Tibial artery (tissue), 4 donors: ENCODE data around the gene MYOZ3.

Source experiments
- DNase-seq, 2 donors: peaks; one replicate each; pipeline ENCODE4 v3.0.0-alpha.2; 2019
- H3K27ac ChIP-seq, 2 donors: fragments of 200-600 bp; sonication (generic) in 1 of 2; 1 replicate in 1 of 2; 2 replicates in 1 of 2; pipeline ENCODE4 v1.5.1; 2018 to 2019; ENCODE audit warnings: mild to moderate bottlenecking in 1 of 2
- H3K27me3 ChIP-seq, 2 donors: fragments of 200-600 bp; sonication (generic) in 1 of 2; one replicate each; pipeline versions ENCODE4 v1.5.1 to v1.6.0; 2016 to 2019
- H3K36me3 ChIP-seq, 3 donors: fragments of 200-600 bp; sonication (generic) in 2 of 3; one replicate each; pipeline ENCODE4 v1.5.1; 2016 to 2019; ENCODE audit warnings: mild to moderate bottlenecking in 2 of 3
- H3K4me1 ChIP-seq, 4 donors: fragments of 200-600 bp; sonication (generic) in 2 of 4; 1 replicate in 3 of 4; 2 replicates in 1 of 4; pipeline ENCODE4 v1.5.1; 2016 to 2019
- H3K4me3 ChIP-seq, 2 donors: fragments of 200-600 bp; sonication (generic) in 1 of 2; 1 replicate in 1 of 2; 2 replicates in 1 of 2; pipeline ENCODE4 v1.5.1; 2018 to 2019; ENCODE audit warnings: mild to moderate bottlenecking in 2 of 2
- H3K9me3 ChIP-seq, 3 donors: fragments of 200-600 bp; sonication (generic) in 1 of 3; one replicate each; pipeline ENCODE4 v1.5.1; 2016 to 2019
- intact Hi-C: fragments of 100-400 bp; cut with DNase I; formaldehyde crosslinking; loops from one replicate; pipeline ENCODE4 v1.15.0; 2023; ENCODE audit warnings: low total_unique reads
- TF ChIP-seq, protein P1 (sequence below), 2 experiments: fragments of 200-600 bp in 1 of 2; fragments of 450-650 bp in 1 of 2; IDR thresholded peaks; one replicate each; pipeline ENCODE4 v1.5.1; 2017 to 2019; ENCODE audit warnings: antibody characterized with exemption in 2 of 2, mild to moderate bottlenecking in 1 of 2, moderate library complexity in 1 of 2

Gene MYOZ3

DNA sequence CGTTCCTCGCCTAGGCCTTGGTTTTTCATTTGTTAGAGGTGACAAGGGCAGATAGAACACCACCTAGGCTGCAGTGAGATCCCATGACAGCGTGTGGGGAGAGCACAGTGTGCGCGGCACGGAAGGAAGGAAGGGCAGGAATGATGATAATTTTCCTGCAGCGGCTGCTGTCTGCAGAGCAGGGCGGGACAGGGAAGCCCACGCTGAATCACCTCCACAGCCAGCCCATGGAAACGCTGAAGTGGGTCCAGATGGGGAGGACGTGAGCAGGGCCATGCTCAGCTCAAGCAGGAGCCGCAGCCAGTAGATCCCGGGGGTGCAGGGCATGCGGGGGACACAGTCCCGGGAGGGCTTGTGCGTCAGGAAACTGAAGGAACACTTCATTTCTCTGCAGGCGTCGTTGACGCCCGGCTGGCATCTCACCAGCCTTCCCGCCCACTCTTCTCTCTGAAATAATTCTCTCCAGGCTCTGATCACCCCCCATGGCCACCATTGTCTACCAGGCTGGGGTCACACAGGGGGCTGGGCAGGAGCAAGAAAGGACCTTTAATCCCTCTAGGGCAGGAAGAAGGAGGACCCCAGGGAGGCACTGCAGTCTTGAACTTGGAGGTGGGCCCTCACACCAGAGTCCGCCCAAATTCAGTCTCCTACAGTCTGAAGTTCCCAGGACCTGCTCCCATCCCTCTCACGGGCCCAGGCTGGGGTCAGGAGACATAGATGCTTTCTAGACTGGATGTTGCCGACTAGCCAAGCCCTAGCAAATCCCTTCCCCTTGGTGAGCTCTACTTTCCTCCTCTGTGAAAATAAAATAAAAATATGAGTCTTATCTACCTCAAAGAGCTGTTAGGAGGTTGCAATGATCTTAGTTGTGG is 41.5 kb upstream of the MYOZ3 start:
- peak overlapping the region; percentile 79 to 100 for H3K27ac ChIP-seq
- H3K4me3 ChIP-seq = no peak overlapping the region
- no peaks in the 10 kb centered on the region for H3K9me3 ChIP-seq
- TF ChIP-seq, protein P1, sequence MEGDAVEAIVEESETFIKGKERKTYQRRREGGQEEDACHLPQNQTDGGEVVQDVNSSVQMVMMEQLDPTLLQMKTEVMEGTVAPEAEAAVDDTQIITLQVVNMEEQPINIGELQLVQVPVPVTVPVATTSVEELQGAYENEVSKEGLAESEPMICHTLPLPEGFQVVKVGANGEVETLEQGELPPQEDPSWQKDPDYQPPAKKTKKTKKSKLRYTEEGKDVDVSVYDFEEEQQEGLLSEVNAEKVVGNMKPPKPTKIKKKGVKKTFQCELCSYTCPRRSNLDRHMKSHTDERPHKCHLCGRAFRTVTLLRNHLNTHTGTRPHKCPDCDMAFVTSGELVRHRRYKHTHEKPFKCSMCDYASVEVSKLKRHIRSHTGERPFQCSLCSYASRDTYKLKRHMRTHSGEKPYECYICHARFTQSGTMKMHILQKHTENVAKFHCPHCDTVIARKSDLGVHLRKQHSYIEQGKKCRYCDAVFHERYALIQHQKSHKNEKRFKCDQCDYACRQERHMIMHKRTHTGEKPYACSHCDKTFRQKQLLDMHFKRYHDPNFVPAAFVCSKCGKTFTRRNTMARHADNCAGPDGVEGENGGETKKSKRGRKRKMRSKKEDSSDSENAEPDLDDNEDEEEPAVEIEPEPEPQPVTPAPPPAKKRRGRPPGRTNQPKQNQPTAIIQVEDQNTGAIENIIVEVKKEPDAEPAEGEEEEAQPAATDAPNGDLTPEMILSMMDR (IDR thresholded peaks at IDR 0.05) = no peak
- no peaks in the 10 kb centered on the region for H3K36me3 ChIP-seq
- intact Hi-C loops = no loop called here
- H3K4me1 ChIP-seq = peaks cover 0 to 68% (median 55%) of the 10 kb centered on the region in 4 donors
- DNase-seq = peak; percentile 72 to 92
- H3K27me3 ChIP-seq = no peaks in the 10 kb centered on the region

DNA sequence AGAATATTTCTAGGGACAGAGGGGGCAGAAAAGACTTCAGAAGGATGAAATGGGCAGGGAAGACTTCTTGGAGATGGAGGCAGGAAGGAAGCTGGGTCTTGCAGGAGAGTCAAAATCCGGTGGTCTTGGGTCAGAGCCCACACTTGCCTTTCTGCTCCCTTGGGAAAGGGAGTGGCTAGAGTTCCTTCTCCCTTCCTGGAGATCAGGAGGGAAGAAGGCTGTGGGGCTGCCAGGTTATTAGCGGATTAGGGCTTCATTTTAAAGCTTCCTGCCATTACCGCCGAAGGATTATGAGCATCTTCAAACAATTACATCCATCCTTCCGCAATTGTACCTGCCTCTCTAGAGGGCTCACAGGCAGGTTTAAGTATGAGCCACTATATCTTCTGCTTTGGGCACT is 39.8 kb upstream of the MYOZ3 start:
- Histone ChIP-seq H3K36me3 (no peaks in the 10 kb centered on the region), H3K4me3 (no peak overlapping the region), H3K27me3 (no peaks in the 10 kb centered on the region), H3K4me1 (peaks cover 0 to 59% (median 43%) of the 10 kb centered on the region in 4 donors), H3K27ac (peak overlapping the region; percentile 99 to 100), H3K9me3 (no peaks in the 10 kb centered on the region)
- intact Hi-C loops = no loop called here
- no peak for DNase-seq
- TF ChIP-seq, protein P1 (IDR thresholded peaks at IDR 0.05) = no peak

DNA sequence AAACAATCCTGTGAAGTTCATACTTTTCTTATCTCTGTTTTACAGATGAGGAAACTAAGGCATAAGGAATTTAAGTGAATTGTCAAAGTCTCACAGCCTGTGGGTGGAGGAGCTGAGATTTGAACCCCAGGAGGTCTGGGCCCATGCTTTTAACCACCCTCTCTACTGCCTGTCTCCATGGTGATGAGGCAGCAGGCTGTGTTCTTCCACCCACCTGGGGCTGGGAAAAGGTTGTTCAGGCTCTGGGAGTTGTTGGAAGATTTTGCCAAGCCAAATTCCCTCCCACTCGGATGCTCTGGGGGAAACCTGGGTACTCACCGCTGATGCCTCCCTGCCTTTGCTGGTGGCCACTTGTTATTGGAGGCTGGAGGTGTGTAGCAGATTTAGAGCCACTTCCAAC is 38.9 kb upstream of the MYOZ3 start:
- Histone ChIP-seq H3K27me3 (no peaks in the 10 kb centered on the region), H3K9me3 (no peaks in the 10 kb centered on the region), H3K4me3 (no peak overlapping the region), H3K36me3 (no peaks in the 10 kb centered on the region), H3K4me1 (peaks cover 0 to 59% (median 45%) of the 10 kb centered on the region in 4 donors), H3K27ac (peak overlapping the region; percentile 99 to 100)
- TF ChIP-seq, protein P1 (IDR thresholded peaks at IDR 0.05) = no peak
- intact Hi-C loops = no loop called here
- no peak for DNase-seq

DNA sequence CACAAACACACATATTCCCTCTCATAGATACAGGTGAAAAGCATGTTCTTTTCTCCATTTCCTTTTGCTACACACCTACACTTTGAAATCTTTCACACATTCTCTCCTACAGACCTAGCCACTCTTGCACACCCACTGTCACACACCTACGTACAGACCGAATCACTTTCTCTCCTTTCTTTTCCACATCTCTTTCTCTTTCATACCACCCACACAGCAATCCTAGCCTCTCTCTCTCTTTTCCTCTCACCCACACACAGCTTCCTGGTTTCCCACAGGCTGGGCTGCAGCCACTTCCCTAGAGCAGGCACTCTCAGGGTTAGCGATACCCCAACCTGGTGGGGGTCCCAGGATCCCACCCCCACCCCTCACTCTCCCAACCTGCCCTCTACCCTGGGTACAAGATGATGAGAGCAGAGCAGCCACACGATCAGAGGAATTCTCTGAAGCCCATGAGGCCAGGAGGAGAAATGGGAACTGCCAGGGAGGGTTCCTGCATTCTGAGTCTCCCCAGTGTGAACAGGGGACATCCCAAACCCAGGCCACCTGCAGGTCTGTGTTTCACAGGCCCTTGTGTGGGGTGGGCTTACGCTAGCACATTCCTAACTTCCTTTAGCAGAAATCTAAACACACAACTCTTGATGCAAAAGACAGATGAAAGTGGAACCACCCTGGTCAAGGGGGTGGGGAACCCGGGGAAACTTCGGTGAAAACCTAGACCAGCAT is 37.7 kb upstream of the MYOZ3 start:
- peak overlapping the region; percentile 97 to 100 for H3K4me3 ChIP-seq
- H3K27ac ChIP-seq = peak overlapping the region; percentile 99 to 100
- intact Hi-C loops = no loop called here
- H3K27me3 ChIP-seq = no peaks in the 10 kb centered on the region
- peaks cover 0 to 61% (median 48%) of the 10 kb centered on the region in 4 donors for H3K4me1 ChIP-seq
- H3K9me3 ChIP-seq = no peaks in the 10 kb centered on the region
- H3K36me3 ChIP-seq = no peaks in the 10 kb centered on the region
- DNase-seq = no peak
- TF ChIP-seq, protein P1 (IDR thresholded peaks at IDR 0.05) = no peak

DNA sequence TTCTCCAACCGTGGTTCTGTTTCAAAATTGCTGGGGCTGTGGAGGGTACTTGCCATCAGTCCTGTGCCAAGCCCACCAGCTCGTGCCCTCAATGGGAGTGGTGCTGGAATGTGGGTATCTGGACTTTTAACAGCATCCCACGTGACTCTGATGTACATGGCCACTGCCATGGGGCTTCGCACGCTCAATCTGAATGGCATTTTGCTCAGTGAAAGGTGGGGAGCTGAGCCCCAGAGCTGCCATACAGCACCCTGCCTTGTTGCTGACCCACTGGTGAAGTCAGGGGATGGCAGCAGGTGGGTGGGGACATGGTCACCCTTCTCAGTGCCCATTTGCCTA is 37.2 kb upstream of the MYOZ3 start:
- intact Hi-C loops = no loop called here
- TF ChIP-seq, protein P1 (IDR thresholded peaks at IDR 0.05) = no peak
- H3K9me3 ChIP-seq = no peaks in the 10 kb centered on the region
- H3K27me3 ChIP-seq = no peaks in the 10 kb centered on the region
- peak overlapping the region; percentile 99 to 100 for H3K27ac ChIP-seq
- peak overlapping the region; percentile 97 to 100 for H3K4me3 ChIP-seq
- H3K4me1 ChIP-seq = peaks cover 0 to 61% (median 48%) of the 10 kb centered on the region in 4 donors
- H3K36me3 ChIP-seq = no peaks in the 10 kb centered on the region
- DNase-seq = no peak
